ENCODE measurements around the gene EDA. TPM values are rescaled to one million over a fixed set of nuclear protein-coding genes. Genes with fewer than 3 reads are reported as not detected.
"Not testable (repeated sequence)": the region's sequence is repeated elsewhere in the genome, so short reads cannot be mapped to it uniquely, and the experiment has no call there.

Gene EDA
- total RNA-seq, 1 donor, result 9.1 TPM

DNA sequence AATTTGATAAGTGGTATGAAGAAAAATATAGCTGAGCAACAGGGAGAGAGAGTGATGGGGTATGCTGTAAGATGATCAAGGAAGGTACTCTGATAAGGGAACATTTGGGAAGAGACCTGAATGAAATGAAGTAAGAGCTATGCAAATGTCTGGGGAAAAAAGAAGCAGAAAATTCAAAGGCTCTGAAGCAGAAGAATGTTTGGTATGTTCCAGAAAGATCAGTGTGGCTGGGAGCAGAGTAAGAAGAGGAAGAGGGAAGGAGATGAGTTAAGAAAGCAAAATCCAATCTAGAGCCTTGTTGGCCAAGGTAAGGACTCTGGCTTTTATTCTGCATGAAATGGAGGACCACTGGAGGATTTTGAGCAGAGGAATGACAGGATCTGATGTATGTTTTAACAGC, 343.8 kb downstream of the EDA start:
- no peaks in the 10 kb centered on the region for H3K9me3 ChIP-seq (ENCODE audit: low read depth, low read length)
- H3K27me3 ChIP-seq (ENCODE audit: insufficient read depth, low read length), result no peaks in the 10 kb centered on the region
- H3K4me1 ChIP-seq (ENCODE audit: insufficient read depth, low read length), result no peaks in the 10 kb centered on the region
- no peak overlapping the region for H3K4me3 ChIP-seq (ENCODE audit: low read length)

DNA sequence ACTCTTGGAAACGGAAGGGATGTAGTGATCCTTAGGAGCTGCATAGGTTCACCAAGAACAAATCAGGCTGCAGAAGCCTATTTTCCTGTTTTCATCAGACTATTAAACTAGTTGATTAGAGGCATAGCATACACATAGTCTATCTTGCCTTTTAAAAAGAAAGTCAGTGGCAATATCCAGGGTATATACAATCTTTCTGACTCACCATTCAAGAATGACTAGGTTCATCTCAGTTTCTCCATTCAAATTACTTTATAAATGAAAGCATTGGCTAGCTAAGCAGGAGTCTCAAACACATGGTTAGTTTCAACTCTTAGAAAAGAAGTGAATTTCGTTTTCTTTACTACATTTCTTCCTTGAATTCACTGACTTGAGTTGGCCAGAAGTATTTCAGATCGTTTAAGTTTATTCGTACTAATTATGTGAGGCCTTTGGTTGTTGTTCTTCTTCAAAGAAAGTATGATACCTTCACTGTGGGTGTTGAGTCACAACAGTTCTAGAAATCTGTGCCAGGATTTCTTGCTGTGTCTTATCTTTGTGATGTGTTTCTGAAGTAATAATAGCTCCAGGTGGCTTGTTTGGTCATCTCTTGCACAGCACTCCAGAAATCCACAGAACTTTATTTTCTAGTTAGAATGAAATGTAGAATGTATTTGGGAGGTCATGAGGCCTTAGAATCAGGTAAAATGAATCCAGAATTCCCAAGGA, 345.6 kb downstream of the EDA start:
- Histone ChIP-seq H3K9me3 (ENCODE audit: low read depth, low read length) (no peaks in the 10 kb centered on the region), H3K4me1 (ENCODE audit: insufficient read depth, low read length) (no peaks in the 10 kb centered on the region), H3K4me3 (ENCODE audit: low read length) (no peak overlapping the region), H3K27me3 (ENCODE audit: insufficient read depth, low read length) (no peaks in the 10 kb centered on the region)

DNA sequence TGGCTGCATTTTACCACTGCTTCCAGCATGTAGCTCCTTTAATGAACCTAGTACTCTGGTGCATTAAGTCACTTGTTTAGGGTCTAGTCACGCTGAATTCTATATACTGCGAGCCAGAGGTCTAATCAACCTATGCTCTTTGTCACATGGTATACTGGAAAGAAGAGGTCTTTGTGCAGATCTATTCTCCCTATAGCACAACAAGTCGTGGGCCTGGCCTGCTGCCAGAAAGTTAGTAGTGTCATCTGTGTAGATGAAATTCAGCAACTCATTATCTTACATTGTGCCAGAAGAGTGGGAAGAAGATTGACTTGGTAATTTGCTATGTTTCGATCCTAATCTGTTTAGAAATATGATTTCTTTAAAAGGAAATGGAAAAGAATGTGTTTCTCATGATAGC, 353.0 kb downstream of the EDA start:
- H3K27me3 ChIP-seq (ENCODE audit: insufficient read depth, low read length), result no peaks in the 10 kb centered on the region
- no peaks in the 10 kb centered on the region for H3K9me3 ChIP-seq (ENCODE audit: low read depth, low read length)
- H3K4me3 ChIP-seq (ENCODE audit: low read length), result no peak overlapping the region
- no peaks in the 10 kb centered on the region for H3K4me1 ChIP-seq (ENCODE audit: insufficient read depth, low read length)

DNA sequence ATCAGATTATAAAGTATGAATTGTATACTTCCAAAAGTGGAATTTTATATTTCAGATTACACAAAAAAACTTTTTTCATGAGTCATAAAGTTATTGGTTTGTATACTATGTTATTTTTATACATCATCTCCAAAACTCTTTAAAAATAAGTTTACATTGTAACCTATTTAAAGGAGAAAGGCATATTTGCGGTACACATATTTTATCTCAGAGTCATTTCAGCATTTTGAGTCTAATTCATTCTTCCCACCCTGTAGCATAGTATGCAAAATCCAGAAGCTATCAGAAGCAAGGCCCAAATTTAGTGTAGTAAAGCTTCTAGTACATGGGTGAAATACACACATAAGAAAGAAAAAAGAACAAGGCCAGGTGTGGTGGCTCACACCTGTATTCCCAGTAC, 353.5 kb downstream of the EDA start:
- no peaks in the 10 kb centered on the region for H3K27me3 ChIP-seq (ENCODE audit: insufficient read depth, low read length)
- no peaks in the 10 kb centered on the region for H3K4me1 ChIP-seq (ENCODE audit: insufficient read depth, low read length)
- H3K4me3 ChIP-seq (ENCODE audit: low read length), result no peak overlapping the region
- H3K9me3 ChIP-seq (ENCODE audit: low read depth, low read length), result no peaks in the 10 kb centered on the region

DNA sequence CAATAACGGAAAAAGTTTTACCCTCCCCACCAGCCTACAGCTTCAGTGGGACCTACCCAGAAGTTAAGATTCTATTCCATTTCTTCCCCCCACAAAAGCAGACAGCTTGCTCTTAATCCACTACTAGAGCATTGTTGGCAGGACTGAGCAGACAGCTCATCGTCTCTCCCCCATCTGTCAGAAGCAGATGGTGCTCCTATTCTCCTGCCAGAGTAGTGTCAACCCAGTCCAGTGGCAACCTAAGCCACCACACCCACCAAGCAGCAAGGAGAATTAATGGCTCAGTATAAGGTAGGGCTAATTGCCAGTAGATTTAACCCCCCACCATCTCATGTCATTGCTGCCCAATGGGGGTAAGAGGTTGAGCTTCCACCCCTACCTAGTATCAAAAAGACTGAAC, 371.8 kb downstream of the EDA start:
- Histone ChIP-seq H3K9me3 (ENCODE audit: low read depth, low read length) (no peaks in the 10 kb centered on the region), H3K27me3 (ENCODE audit: insufficient read depth, low read length) (no peaks in the 10 kb centered on the region), H3K4me3 (ENCODE audit: low read length) (no peak overlapping the region), H3K4me1 (ENCODE audit: insufficient read depth, low read length) (no peaks in the 10 kb centered on the region)

DNA sequence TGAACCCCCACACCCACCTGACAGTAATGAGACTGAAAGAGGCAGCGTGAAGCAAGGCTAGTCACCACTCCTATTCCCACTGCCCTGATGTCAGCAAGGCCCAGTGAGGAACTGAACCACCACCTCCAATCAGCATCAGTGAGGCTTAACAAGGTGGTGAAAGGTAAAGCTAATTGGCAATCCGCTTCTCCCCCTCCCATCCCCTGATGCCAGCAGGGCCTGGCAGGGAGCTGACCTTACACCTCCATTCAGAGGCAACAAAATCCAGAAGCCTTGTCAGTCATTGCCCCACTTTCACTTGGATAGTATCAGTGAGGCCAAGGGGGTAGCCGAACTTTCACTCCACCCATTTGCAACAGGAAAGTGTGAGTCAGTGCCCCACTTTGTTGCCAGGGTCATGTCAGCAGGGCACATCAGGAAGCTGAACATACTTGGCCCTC, 373.1 kb downstream of the EDA start:
- Histone ChIP-seq H3K27me3 (ENCODE audit: insufficient read depth, low read length) (no peaks in the 10 kb centered on the region), H3K9me3 (ENCODE audit: low read depth, low read length) (no peaks in the 10 kb centered on the region), H3K4me3 (ENCODE audit: low read length) (no peak overlapping the region), H3K4me1 (ENCODE audit: insufficient read depth, low read length) (no peaks in the 10 kb centered on the region)

DNA sequence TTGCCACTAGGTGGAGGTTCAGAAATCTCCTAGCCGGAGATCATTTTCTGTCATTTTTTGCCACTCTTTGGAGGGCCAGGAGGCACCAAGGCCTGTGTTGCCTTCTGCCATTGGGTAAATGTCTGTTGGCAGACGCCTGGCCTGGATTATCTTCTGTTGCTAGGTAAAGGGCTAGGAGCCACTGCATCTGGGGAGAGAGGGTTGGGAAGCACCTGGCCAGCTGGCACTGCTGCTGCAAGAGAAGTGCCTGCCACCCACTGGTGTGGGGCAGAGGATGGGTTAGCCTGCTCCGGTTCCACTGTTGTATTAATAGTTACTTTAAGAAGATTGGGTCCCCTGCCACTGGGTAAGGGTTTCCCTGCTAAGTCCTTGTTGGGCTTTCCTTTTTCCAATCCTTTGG, 375.8 kb downstream of the EDA start:
- Histone ChIP-seq H3K27me3 (ENCODE audit: insufficient read depth, low read length) (no peaks in the 10 kb centered on the region), H3K4me3 (ENCODE audit: low read length) (no peak overlapping the region), H3K4me1 (ENCODE audit: insufficient read depth, low read length) (no peaks in the 10 kb centered on the region), H3K9me3 (ENCODE audit: low read depth, low read length) (no peaks in the 10 kb centered on the region)

DNA sequence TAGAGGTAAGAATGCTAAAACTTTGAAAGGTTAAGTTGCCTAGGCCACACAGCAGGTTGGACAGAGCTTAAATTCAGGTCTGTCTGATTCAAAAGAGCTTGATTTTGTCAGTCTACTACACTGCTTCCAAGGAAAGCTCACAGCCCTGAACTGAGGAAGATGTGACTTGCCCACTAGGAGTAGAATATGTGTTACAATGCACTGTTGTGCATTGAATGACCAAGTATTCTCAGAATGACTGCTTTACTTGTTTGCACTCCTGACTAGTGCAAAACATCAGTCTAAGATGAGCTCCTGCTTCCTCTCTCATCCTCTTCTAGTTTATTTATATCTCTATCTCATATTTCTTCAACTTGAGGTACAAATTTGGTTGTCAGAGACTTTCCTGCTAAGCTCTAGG, 377.6 kb downstream of the EDA start:
- Histone ChIP-seq H3K9me3 (ENCODE audit: low read depth, low read length) (no peaks in the 10 kb centered on the region), H3K4me1 (ENCODE audit: insufficient read depth, low read length) (no peaks in the 10 kb centered on the region), H3K4me3 (ENCODE audit: low read length) (no peak overlapping the region), H3K27me3 (ENCODE audit: insufficient read depth, low read length) (no peaks in the 10 kb centered on the region)

DNA sequence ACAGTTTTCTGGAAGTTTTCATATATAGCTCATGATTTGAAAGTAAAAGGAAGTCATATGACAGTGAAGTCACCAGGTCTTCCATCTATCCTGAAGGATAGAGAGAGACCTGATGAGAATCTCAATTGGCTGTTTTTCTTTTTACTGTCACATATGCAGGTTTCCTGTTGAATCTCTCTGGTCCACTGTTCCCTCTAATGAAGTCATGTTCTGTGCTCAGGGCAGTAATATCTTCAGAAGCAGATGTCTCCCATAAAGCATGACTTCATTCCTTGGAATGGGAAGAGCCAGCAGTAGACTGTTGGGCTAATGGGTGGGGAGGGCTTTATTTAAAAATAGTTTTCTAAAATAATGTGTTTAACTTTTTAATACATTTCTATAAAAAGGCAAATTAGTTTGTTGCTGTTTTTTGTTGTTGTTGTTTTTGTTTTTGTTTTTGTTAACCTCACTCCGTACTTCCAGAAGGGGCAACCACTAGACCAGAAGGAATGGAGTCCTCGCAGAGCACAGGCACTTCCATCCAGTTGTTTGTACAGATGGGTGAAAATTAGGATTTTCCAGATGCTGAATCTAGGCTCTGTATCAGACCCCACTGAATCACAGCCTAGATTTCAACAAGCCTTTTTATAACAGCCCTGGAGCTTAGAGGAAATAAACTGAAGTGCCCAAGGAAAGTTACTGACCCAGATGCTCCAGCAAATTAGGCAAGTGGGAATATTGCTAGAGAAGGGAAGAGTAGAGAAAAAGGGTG, 379.6 kb downstream of the EDA start:
- H3K4me1 ChIP-seq (ENCODE audit: insufficient read depth, low read length), result no peaks in the 10 kb centered on the region
- no peak overlapping the region for H3K4me3 ChIP-seq (ENCODE audit: low read length)
- H3K27me3 ChIP-seq (ENCODE audit: insufficient read depth, low read length), result no peaks in the 10 kb centered on the region
- H3K9me3 ChIP-seq (ENCODE audit: low read depth, low read length), result no peaks in the 10 kb centered on the region

DNA sequence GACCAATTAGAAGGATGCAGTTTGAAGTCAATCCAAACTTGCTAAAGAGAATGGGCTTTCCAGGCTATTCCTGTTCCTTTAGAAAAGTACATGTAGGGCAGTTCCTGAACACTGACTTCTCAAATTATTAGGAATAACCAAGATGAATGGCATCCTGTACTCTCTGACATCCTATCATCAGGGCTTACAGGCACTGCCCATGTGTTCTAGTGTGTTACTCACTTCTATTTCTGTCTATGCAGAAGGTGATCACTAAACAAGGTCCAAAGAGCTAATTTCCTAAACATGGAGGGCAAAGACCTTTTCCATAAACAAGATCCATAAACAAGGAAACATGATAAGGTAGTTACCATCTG, 380.2 kb downstream of the EDA start:
- H3K9me3 ChIP-seq (ENCODE audit: low read depth, low read length), result no peaks in the 10 kb centered on the region
- no peaks in the 10 kb centered on the region for H3K4me1 ChIP-seq (ENCODE audit: insufficient read depth, low read length)
- H3K27me3 ChIP-seq (ENCODE audit: insufficient read depth, low read length), result no peaks in the 10 kb centered on the region
- H3K4me3 ChIP-seq (ENCODE audit: low read length), result no peak overlapping the region

DNA sequence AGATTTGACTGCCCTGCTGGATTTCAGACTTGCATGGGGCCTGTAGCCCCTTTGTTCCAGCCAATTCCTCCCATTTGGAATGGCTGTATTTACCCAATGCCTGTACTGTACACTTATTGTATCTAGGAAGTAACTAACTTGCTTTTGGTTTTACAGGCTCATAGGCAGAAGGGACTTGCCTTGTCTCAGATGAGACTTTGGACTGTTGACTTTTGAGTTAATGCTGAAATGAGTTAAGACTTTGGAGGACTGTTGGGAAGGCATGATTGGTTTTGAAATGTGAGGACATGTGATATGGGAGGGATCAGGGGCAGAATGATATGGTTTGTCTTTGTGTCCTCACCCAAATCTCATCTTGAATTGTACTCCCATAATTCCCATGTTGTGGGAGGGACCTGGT, 382.4 kb downstream of the EDA start:
- H3K27me3 ChIP-seq (ENCODE audit: insufficient read depth, low read length); H3K4me3 ChIP-seq (ENCODE audit: low read length); H3K4me1 ChIP-seq (ENCODE audit: insufficient read depth, low read length); H3K9me3 ChIP-seq (ENCODE audit: low read depth, low read length): not testable (repeated sequence)

DNA sequence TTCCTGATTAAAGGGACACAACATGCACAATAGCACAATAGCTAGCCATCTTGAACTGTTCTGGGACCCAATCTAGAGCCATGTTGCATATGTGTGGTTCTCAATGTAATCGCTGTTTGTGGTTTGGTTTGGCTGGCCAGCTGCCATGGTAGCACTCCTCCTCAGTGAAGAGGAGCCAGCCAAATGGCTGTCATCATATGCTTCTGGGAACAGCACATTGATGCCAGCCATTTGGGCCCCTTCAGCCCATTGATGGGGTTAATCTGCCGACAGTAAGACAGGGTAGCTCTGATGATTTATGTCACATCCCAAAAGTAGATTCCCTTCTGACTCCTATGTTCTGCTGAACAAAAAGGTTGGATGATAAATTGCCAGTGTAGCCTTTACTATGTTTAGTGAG, 385.4 kb downstream of the EDA start:
- H3K4me3 ChIP-seq (ENCODE audit: low read length), result no peak overlapping the region
- no peaks in the 10 kb centered on the region for H3K9me3 ChIP-seq (ENCODE audit: low read depth, low read length)
- no peaks in the 10 kb centered on the region for H3K4me1 ChIP-seq (ENCODE audit: insufficient read depth, low read length)
- H3K27me3 ChIP-seq (ENCODE audit: insufficient read depth, low read length), result no peaks in the 10 kb centered on the region

DNA sequence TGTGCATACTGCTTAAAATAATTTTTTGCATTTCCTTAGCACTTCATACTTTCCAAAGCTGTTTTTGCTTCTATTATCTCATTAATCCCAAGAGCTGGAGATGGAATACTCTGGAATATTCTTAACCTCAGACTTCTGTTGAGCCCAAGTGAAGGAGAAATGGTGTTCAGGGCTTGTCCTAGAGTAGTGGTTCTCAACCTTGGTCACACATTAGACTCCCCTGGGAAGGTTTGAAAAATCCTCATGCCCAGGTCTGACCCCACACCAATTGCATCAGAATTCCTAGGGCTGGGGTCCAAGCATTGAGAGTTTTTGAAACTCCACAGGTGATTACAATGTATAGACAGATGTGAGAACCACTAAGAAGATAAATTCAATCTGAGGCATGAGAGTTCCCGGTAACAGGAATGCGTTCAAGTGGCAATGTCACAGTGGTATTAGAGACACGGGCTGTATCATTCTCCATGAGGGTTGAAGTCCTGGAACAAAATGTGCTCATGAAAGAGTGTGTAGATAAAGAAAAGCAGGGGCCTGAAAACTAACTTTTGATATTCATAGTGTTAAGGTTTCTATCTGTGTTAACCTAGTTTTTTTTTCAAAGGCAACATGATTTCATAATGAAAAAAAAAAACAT, 385.9 kb downstream of the EDA start:
- no peaks in the 10 kb centered on the region for H3K27me3 ChIP-seq (ENCODE audit: insufficient read depth, low read length)
- H3K4me3 ChIP-seq (ENCODE audit: low read length), result no peak overlapping the region
- no peaks in the 10 kb centered on the region for H3K9me3 ChIP-seq (ENCODE audit: low read depth, low read length)
- no peaks in the 10 kb centered on the region for H3K4me1 ChIP-seq (ENCODE audit: insufficient read depth, low read length)

DNA sequence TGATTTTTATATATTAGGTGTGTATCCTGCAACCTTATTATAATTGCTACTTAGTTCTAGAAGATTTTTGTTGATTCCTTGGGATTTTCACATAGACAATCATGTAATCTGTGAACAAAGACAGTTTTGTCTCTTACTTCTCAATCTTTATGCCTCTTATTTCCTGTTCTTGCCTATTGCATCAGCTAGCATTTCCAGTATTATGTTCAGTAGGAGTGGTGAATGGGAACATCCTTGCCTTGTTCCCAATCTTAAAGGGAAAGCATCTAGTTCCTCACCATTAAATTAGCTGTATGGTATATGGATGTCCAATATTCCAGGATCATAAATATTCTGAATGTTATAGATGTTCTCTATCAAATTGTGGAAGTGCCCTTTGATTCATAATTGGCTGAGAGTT, 392.0 kb downstream of the EDA start:
- H3K4me3 ChIP-seq (ENCODE audit: low read length), result no peak overlapping the region
- no peaks in the 10 kb centered on the region for H3K9me3 ChIP-seq (ENCODE audit: low read depth, low read length)

DNA sequence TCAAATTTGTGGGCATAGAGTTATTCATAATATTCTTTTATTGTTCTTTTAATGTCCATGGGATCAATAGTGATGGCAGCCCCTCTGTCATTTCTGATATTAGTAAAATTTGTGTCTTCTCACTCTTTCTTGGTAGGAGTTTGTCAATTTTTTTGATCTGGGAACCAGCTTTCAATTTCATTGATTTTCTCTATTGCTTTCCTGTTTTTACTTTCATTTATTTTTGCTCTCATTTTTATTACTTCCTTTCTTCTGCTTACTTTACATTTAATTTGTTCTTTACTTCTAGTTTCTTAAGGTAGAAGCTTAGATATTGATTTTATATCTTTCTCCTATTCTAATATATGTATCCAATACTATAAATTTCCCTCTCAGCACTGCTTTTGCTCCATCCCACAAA, 393.1 kb downstream of the EDA start:
- Histone ChIP-seq H3K9me3 (ENCODE audit: low read depth, low read length) (no peaks in the 10 kb centered on the region), H3K4me3 (ENCODE audit: low read length) (no peak overlapping the region), H3K27me3 (ENCODE audit: insufficient read depth, low read length) (no peaks in the 10 kb centered on the region), H3K4me1 (ENCODE audit: insufficient read depth, low read length) (no peaks in the 10 kb centered on the region)

More for the DNA sequence above, 392.0 kb downstream of the EDA start:
- no peaks in the 10 kb centered on the region for H3K4me1 ChIP-seq (ENCODE audit: insufficient read depth, low read length)
- H3K27me3 ChIP-seq (ENCODE audit: insufficient read depth, low read length), result no peaks in the 10 kb centered on the region

DNA sequence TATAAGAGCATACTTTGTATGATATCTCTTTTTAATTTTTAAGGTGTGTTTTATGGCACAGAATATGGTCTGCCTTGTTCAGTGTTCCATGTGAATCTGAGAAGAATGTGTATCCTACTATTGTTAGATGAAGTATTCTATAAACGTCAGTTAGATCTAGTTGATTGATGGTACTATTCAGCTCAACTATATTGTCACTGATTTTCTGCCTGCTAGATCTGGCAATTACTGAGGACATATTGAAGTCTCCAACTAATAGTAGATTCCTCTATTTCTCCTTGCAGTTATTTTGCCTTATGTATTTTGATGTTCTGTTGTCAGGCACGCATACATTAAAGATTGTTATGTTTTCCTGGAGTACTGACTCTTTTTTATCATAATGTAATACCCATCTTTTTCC, 394.1 kb downstream of the EDA start:
- Histone ChIP-seq H3K4me3 (ENCODE audit: low read length) (no peak overlapping the region), H3K27me3 (ENCODE audit: insufficient read depth, low read length) (no peaks in the 10 kb centered on the region), H3K9me3 (ENCODE audit: low read depth, low read length) (no peaks in the 10 kb centered on the region), H3K4me1 (ENCODE audit: insufficient read depth, low read length) (no peaks in the 10 kb centered on the region)

Measured in mononuclear cell (primary cell).